OCI-M2 (cell line): ENCODE results near the gene SRSF3.

Experiments used
- DNase-seq: peaks from one replicate; lab custom pipeline; 2025; ENCODE audit not compliant: unreplicated experiment; lab: John Stamatoyannopoulos, UW

The SRSF3 gene

GRCh38 chr6:36622901-36623546 lies 28.9 kb downstream of the SRSF3 start:
- DNase-seq: no peak

DNA sequence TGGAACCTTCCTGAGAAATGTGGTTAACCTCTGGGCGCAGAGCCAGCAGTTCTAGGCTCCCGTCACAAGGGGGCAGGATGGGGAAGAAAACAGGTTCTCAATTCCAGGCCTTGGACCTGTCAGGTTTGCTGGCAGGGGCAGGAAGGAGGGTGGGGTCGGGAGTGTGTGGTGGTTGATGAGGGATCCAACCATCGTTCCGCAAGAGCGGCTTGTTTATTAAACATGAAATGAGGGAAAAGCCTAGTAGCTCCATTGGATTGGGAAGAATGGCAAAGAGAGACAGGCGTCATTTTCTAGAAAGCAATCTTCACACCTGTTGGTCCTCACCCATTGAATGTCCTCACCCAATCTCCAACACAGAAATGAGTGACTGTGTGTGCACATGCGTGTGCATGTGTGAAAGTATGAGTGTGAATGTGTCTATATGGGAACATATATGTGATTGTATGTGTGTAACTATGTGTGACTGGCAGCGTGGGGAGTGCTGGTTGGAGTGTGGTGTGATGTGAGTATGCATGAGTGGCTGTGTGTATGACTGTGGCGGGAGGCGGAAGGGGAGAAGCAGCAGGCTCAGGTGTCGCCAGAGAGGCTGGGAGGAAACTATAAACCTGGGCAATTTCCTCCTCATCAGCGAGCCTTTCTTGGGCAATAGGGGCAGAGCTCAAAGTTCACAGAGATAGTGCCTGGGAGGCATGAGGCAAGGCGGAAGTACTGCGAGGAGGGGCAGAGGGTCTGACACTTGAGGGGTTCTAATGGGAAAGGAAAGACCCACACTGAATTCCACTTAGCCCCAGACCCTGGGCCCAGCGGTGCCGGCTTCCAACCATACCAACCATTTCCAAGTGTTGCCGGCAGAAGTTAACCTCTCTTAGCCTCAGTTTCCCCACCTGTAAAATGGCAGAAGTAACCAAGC lies 29.6 kb downstream of the SRSF3 start:
- DNase-seq: no peak

DNA sequence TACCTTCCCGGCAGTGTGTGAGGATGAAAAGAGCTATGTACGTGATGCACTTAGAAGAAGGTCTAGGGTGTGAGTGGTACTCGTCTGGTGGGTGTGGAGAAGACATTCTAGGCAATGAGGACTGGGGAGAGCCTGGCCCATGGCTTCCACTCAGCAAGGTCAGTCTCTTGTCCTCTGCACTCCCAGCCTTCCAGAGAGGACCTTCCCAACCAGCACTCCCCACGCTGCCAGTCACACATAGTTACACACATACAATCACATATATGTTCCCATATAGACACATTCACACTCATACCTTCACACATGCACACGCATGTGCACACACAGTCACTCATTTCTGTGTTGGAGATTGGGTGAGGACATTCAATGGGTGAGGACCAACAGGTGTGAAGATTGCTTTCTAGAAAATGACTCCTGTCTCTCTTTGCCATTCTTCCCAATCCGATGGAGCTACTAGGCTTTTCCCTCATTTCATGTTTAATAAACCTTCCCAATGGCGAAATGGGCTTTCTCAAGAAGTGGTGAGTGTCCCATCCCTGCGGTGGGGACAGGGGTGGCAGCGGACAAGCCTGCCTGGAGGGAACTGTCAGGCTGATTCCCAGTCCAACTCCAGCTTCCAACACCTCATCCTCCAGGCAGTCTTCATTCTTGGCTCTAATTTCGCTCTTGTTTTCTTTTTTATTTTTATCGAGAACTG lies 30.4 kb downstream of the SRSF3 start:
- DNase-seq: no peak

DNA sequence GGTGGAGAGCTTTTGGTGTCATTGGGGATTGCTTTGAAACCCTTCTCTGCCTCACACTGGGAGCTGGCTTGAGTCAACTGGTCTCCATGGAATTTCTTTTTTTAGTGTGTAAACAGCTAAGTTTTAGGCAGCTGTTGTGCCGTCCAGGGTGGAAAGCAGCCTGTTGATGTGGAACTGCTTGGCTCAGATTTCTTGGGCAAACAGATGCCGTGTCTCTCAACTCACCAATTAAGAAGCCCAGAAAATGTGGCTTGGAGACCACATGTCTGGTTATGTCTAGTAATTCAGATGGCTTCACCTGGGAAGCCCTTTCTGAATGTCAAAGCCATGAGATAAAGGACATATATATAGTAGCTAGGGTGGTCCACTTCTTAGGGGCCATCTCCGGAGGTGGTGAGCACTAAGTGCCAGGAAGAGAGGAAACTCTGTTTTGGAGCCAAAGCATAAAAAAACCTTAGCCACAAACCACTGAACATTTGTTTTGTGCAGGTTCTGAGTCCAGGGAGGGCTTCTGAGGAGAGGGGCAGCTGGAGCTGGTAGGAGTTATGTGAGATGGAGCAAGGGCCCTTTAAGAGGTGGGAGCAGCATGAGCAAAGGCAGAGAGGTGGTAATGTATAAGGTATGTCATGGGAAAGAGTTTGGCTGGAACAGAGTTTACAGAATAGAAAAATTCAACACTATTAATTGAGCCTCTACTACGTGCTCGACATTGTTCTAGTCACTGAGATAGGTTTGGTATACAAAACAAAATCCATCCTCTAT lies 31.2 kb downstream of the SRSF3 start:
- no peak for DNase-seq

- DNase-seq: no peak
Observed at GRCh38 chr6:36626636-36627035, 32.5 kb downstream of the SRSF3 start.

DNA sequence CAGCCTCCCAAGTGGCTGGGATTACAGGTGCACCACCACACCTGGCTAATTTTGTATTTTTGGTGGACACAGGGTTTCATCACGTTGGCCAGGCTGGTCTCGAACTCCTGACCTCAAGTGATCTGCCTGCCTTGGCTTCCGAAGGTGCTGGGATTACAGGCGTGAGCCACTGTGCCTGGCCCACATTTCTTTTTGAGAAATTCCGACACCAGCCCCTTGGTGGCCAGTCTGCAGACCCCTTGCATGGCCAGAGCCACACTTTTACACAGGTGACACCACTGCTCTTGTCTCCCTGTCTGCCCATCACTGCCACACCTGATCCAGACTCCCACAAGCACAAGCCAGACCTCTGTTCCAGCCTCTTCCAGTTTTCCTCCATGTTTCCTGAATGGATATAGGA lies 33.0 kb downstream of the SRSF3 start:
- DNase-seq: no peak

GRCh38 chr6:36627801-36628246 lies 33.7 kb downstream of the SRSF3 start:
- DNase-seq: no peak

DNA sequence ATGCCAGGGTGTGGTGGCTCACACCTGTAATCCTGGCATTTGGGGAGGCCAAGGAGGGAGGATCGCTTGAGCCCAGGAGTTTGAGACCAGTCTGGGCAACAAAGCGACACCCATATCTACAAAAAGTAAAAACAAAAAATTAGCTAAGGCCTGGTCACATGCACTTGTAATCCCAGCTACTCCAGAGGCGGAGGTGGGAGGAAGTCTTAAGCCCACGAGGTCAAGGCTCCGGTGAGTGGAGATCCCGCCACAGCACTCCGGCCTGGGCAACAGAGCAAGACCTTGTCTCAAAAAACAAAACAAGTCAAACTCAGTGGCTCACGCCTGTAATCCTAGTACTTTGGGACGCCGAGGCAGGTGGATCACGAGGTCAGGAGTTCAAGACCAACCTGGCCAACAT lies 35.6 kb downstream of the SRSF3 start:
- no peak for DNase-seq

GRCh38 chr6:36631326-36632011 lies 37.3 kb downstream of the SRSF3 start:
- DNase-seq: no peak

DNA sequence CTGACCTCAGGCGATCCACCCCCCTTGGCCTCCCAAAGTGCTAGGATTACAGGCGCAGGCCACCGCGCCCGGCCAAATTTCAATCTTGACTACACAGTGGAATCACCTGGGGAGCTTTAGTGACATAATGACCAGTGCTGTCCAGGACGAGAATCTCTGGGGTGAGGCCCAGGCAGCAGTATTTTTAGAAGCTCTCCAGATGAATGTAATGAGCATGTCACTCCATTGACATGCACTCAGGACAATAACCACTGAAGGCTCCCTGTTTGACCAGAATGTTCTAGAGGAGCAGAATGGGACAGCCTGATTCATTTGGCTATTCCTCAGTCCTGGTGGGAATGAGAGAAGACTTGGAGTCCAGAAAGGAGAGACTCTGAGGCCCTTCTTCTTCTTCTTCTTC lies 39.2 kb downstream of the SRSF3 start:
- no peak for DNase-seq

GRCh38 chr6:36633915-36634314 lies 39.8 kb downstream of the SRSF3 start:
- no peak for DNase-seq

DNA sequence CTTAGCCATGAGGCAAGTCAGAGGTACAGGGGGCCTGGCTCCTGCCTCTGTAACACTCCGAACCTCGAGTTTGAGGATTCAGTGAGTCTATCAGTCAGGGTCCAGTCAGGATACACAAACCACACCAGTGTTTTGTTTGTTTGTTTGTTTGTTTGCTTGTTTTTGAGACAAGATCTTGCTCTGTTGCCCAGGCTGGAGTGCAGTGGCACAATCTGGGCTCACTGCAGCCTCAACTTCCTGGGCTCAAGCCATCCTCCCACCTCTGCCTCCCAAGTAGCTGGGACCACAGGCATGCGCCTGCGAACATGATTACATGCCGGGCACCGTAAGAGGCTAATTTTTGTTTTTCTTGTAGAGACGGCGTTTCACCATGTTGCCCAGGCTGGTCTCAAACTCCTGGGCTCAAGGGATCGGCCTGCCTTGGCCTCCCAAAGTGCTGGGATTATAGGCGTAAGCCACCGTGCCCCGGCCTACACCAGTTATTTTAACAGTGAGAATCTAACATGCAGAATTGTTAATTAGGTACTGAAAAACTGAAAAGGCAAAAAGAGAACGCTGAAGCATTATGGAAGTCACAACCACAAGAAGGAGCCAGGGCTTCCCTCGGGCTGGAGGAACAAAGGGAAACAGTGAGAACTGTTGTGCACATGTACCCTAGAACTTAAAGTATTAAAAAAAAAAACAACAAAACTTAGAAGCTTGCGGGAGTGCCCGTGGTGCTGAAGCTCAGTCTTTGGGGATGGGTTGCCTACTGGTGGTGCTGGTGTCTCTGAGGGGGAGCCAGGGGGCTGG lies 40.4 kb downstream of the SRSF3 start:
- no peak for DNase-seq

GRCh38 chr6:36636283-36636682 lies 42.1 kb downstream of the SRSF3 start:
- no peak for DNase-seq

DNA sequence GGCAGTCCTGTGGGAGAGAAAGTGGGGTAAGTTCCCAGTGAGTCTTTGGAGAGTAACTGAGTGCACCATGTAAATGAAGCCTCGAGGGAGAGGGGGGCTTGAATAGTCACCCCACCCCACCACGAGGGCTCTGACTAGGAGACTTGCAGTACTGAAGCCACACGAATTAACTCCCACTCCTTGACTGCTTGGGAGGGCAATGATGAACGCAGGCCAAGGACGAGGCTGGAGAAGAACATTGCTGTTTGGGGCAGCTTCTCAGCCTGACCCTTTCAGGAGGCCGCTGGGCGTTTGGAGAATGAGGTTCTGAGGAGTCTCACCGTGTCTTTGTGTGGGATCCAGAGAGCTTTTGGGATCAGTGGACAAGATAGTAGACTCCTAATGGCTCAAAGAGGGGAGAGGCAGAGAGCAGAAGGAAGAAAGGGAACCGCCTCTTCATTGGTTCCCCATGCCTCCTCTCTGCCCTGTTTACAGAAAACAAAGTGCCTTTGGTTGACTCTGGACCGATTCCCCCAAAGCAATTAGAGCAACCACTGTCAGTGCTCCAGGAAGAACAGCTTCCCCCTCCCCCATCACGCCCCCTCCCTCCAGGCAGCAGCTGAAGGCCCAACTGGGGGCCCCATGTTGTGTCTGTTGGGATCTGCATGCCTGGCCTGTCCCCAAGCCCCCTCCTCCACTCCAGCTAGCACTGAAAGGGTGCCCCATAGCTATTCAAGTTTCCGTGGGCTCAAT lies 42.7 kb downstream of the SRSF3 start:
- no peak for DNase-seq

DNA sequence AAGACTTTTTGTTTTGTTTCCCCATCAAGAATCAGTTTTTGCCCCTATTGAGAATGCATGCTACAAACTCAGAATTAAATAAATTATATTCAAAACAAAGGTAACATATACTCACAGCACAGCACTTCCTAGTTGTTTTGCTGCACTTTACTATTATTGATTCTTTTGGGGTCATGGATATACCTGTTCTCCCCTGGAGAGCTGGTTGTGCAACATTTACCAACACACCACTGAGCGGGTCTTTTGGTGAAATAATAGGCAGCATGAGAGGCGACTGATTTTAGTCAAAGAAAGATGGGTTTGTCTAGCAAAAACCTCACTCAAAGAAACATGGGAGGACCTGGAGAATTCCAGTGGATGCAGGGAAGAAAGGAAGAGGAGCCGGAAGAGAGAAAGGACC lies 44.4 kb downstream of the SRSF3 start:
- no peak for DNase-seq

- no peak for DNase-seq
Observed at GRCh38 chr6:36639171-36639808, 45.1 kb downstream of the SRSF3 start.

DNA sequence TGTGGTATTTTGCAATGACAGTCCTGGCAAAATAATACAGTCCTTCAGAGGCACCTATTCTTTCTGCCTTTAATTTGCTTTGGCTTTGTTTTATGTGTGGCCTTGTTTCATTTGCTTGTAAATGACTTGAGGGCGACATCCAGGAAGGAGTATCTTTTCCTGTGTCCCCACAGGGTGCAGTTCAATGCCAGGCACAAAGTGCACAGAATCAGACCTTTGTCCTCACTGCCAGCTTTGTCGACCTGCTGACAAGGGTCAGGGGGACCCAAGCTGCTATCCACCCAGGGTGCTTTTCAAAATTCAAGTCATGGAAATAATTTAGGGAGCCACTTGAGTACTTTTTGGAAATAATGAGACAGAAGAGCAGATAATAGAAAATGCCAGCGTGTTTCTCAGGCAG lies 47.4 kb downstream of the SRSF3 start:
- DNase-seq: no peak
